Raji (cell line): ENCODE measurements around the gene PHF24.

Experiments used
- POLR2A ChIP-seq: IDR thresholded peaks from 2 replicates; pipeline ENCODE4 v1.6.1; 2011; ENCODE audit warnings: low read depth, low read length, control low read depth; ENCODE audit not compliant: insufficient read depth

PHF24 gene

DNA sequence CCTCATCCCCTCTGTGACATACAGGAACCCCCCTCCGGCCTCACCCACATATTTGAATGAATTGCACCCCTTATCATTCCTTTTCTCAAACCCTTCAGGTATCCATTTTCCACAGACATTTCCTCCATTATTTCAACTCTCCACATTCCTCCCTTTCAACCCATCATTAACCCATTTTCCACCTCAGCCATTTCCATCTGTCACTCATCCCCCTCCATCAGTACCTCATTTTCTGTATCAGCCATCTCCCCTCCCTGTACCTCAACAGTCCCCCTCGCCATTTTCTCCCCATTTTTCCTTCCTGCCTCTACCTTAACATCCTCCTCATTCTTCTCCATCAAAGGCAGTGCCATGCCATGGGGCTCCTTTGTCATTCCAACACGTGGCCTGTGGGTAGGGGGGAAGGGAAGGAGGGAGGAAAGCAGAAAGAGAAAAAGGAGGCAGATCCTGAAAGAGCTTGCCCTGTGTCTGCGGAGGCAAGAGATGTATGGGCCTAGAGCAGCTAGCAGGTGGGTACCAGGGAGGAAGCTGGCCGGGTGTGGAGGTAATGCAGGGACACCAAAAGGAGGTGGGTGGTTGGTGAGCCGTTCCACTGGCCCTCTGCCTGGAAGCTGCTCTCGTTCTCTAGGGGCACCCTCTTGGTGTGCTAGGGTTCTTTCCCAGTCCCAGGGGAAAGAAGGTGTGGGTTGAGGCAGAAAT, 33.0 kb downstream of the PHF24 start:
- TF ChIP-seq POLR2A = no peak

DNA sequence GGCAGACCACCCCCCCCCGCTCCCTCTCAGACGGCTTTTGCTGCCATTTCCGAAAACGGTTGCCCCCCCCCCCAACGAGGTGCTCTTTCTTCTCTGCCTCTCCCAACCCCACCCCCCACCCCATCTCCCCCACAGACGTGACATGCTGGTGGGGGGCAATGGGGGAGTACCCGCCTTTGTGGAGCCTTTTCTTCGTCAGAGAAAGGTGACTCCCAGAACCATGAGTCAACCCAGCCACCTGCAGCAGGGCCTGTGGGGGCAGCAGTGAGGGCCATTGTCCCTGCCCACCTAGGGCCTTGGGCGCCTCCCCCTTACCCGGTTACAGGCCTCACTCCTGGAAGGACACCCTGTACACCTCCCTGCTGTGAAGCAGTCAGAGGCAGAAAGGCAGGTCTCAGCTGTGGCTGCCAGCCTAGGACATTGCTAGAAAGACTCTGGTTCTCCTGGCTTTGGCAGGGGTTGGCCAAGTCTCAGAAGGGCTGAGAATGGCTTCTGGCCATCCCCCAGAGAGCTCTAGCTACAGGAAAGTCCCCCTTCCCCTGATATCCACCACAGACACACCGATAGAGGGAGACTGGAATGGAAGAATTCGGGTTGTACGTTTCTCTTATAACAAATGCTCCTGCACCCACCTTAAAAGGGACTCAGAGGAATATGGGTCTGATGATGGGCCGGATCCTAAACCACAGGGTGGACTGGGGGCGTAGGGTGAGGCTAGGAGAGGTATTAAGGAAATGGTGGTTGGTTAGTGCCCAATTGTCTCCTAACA, 33.7 kb downstream of the PHF24 start:
- TF ChIP-seq POLR2A = no peak

DNA sequence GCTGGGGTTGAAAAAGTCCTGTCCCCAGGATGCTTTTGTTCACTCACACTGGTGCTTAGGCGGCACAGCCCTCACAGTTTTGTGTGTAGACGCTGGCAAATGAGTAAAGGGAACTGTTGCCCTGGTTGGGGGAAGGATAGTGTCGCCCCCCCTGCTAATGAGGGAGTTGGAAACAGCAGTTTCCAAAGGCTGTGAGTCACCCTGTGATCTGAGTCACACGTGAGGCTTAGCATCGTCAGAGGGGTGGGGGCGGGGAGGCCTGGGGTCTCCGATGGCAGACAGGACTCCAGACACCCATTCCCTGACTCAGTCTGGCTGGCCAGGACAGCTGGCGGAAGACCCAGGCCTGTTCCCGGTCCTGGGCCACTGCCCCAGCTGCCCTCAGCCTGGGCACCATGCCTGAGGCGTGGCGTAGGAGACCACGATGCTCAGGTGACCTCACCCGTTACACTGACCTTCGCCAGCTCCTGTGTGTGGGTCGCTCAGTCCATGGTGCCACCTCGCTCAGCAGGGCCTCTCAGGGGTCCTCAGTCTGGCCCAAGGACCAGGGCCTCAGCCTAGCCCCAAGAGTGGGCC, 34.4 kb downstream of the PHF24 start:
- TF ChIP-seq POLR2A = no peak

DNA sequence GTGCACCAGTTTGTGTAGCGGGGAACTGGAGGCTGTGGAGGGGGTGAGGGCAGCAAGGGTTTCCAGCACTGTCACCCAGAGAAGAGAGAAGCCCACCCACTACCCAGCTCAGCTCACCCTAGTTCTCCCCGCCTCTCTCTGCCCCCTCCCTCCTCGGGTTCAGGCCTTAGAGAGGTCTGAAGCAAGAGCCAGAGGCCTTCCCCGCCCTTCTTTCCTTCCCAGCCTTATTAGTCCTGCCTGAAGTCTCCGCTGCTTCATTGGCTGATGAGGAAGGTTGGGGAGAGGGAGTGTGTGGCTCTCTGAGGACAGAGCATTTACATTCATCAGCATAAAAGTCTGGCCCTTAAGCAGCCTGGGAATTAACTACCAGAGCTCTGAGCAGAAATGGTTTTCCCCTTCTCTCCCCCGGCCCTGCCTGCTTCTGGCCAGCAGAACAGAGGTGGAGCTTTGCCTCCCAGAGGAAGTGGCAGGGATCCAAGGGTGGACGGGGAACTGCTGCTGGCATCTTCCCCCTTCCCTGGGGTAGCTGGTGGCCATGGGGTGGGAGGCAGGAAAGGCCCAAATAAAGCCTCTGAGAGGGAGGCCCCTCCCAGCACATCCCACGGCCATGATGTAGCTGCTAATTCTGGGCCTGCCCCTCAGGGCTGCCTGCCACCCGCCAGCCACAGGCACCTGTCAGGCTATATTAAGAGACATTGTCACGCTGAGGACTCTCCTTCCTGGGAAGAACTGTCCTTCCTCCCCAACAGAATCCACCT, 35.6 kb downstream of the PHF24 start:
- TF ChIP-seq POLR2A = no peak

DNA sequence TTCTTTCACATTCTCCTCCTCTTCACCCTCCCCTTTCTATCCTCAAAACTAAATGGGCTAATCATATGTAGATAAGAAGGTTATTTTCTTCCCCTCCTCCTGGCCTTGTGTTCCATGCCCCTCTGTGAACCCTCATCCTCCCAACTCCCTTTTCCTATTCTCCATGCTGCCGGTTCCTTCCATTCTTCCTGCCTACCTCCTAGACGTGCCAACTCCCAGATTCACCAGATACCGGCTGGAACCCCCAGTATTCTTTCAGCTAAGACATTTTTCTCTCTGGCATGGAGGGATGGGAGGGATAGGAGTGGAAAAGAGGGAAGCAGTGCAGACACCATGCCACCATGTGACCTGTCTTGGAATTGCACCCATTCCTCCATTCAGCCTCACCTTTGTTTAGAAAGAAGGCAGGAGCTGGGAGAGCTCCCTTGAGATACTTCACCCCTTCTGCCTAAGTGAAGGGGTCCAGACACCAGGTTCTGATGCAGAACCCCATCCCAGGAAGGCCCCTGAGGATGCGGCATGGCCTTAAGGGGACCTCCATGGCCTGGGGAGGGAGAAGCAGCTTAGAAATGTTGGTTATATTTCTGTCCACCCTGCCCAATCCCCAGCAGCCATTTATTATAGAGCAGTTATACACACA, 36.3 kb downstream of the PHF24 start:
- no peak for TF ChIP-seq POLR2A

DNA sequence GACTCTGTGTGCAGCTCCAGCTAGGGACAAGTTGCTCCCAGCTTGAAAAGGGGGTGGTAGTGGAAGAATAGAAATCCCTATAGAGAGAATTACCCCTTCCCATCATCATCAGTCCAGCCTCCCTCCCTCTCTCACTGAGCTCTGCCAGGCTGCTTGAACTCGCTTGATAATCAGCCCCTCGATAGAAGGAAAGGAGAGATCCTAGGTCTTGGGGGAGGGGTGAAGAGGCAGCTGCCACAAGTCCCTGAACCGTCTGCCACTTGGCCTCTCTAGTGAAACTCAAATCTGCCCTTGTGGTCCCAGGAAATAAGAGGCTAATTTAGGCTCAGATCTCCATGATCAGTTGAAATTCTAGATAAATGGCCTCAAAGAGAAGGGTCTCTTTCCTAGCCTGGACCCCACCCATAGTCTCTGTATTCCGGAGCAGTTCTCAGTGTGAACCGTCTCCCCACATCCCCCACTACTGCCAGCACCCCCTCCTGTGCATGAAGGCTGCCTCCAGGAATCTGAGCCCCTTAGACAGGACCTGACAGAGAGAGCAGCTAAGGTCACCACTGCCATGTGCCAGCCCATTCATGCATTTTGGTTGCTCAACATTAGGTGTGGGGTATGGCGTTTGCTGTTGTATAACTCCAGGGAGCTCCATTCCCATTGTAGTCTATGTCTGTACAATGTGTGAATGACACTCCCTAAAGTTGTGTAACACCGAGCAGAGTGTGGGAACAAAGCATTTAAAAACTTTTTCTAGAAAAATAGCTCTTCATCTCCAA, 37.0 kb downstream of the PHF24 start:
- no peak for TF ChIP-seq POLR2A

DNA sequence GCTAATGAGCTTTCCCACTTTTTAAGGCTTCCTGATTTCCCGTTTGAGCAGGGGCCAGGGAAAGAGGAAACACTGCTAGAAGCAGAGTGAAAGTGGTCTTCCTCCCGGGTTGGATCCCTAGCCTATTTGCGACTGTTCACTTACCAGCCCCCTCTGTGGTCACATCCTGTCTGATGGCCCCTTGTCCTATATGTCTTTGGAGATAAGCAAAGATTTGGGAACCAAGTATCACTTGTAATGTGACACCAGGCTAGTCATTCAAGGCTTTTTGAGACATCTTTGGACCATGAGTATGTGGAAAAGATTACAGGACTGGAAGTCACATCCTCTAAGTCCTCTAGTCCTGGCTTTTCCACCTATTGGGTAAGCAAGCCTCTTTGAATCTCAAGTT, 37.6 kb downstream of the PHF24 start:
- TF ChIP-seq POLR2A = no peak

DNA sequence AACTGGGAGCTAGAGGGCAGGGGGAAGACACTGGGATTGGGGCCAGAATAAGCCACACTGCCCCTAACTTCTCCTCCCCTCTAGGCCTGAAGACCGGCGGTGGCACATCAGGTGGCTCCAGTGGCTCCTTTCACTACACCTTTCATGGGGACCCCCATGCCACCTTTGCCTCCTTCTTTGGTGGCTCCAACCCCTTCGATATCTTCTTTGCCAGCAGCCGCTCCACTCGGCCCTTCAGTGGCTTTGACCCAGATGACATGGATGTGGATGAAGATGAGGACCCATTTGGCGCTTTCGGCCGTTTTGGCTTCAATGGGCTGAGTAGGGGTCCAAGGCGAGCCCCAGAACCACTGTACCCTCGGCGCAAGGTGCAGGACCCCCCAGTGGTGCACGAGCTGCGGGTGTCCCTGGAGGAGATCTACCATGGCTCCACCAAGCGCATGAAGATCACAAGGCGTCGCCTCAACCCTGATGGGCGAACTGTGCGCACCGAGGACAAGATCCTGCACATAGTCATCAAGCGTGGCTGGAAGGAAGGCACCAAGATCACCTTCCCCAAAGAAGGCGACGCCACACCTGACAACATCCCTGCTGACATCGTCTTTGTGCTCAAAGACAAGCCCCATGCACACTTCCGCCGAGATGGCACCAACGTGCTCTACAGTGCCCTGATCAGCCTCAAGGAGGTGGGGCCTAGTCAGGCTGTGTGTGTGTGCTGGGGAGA, 38.3 kb downstream of the PHF24 start:
- no peak for TF ChIP-seq POLR2A

DNA sequence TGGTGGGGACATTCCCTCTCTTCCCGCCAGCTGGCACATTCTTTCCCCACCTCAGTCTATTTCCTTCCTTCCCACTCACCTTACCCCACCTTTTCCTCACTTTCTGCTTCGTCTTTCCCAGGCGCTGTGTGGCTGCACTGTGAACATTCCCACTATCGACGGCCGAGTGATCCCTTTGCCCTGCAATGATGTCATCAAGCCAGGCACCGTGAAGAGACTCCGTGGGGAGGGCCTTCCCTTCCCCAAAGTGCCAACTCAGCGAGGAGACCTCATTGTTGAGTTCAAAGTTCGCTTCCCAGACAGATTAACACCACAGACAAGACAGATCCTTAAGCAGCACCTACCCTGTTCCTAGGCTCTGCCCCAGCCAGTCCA, 38.8 kb downstream of the PHF24 start:
- no peak for TF ChIP-seq POLR2A

DNA sequence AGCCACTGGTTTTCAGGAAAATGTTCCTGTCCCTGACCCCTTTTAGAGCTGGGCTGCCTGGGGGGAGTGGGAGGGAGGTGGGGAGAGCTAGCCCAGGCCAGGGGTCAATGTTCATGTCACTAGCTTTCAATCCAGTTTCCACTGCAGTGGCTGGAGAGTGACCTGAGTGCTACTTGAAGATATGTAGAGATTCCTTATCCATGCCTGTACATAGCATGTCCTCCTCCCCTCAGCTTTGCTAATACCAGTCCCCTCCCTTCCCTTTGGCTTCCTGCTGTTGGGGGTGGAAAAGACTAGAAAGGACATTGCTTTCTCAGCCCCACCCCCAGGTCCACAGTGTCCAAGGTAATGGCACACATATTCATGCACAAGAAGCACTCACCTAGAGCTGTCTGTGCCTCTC, 39.3 kb downstream of the PHF24 start:
- TF ChIP-seq POLR2A = no peak

DNA sequence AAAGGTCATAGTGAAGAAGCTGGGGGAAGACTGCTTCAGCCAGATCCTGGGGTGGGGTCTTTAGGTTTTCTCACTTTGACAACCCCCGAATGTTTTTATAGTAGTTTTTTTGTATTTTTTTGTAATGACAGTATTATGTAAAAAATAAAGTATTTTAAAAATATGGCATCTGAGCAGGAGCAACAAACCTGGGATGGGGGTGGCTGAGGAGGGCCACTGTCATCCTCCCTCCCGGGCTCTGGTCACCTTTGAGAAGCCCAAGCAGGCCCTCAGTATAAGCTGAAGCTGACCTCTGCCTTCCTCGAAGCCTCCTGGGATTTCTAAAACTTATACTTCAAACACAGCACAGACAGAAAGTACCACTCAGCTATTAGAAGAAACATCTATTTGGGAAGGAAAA, 40.2 kb downstream of the PHF24 start:
- TF ChIP-seq POLR2A = no peak

DNA sequence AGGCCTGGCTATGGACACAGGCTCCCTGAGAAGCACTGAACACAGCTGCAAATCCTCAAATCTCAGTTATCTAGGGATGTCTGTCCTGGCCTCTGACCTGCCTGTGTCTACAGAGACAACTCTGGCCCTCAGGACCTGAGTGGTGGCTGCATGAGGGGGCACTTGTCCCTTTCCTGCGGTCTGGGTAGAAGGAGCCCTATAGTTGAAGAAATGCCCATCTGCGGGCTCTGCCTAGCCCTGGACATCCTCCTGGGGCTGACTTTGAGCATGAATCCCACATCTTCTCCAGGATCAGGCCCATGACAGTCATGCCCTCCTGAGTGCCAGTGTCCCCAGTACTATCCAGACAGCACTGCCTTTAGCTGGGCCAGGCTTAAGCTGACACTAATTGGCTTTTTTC, 41.5 kb downstream of the PHF24 start:
- TF ChIP-seq POLR2A = no peak

DNA sequence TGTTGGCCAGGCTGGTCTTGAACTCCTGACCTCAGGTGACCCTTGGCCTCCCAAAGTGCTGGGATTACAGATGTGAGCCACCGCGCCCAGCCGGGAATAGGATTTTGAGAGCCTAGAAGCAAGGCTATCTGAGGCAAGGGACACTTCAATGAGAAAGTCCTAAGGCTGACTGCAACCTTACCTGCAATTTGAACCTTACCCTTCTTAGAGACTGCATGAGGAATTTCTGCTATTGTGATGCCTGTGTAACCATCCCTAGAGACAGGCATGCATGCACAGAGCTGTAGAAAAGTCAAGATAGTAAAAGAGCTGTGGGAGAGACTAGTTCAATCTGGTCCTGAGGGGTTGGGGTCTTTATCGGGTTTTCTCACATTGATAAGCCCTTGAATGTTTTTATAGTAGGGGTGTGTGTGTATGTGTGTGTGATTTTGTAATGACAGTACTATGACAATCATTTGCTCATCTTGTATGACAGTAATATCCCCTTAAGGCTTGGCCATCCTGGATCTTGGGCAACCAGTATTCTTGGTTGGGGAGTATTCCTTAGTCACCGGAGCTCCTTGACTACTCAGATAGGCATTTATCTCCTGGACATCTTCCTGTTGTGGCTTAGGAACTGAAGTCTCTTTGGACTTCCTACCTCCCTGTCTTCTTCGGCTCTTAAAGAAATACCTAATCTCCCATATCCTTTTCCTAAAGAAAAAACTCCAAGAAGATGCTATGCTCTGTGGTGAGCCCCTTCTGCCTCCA, 42.6 kb downstream of the PHF24 start:
- no peak for TF ChIP-seq POLR2A
